Neural crest cell (in vitro differentiated cells): ENCODE data around the gene PSPC1. TPM values are rescaled to one million over a fixed set of nuclear protein-coding genes. Genes with fewer than 3 reads are reported as not detected.

Experiments used
- DNase-seq: peaks from one replicate; pipeline ENCODE4 v3.0.0; 2021; ENCODE audit warnings: low read depth, mixed read lengths, low spot score
- H3K27ac Mint-ChIP-seq: one replicate; pipeline ENCODE4 v1.8.0; 2021; ENCODE audit warnings: mild to moderate bottlenecking, mixed read lengths; ENCODE audit not compliant: unreplicated experiment
- H3K27me3 Mint-ChIP-seq: 2 replicates; pipeline ENCODE4 v1.8.0; 2021; ENCODE audit warnings: low read depth, mild to moderate bottlenecking, mixed read lengths
- H3K36me3 Mint-ChIP-seq: 2 replicates; pipeline ENCODE4 v1.8.0; 2021; ENCODE audit warnings: low read depth, mild to moderate bottlenecking, mixed read lengths
- H3K4me1 Mint-ChIP-seq: 2 replicates; pipeline ENCODE4 v1.8.0; 2021; ENCODE audit warnings: mixed read lengths
- H3K4me3 Mint-ChIP-seq: one replicate; pipeline ENCODE4 v1.8.0; 2021; ENCODE audit warnings: mild to moderate bottlenecking, mixed read lengths
- H3K9me3 Mint-ChIP-seq: 2 replicates; pipeline ENCODE4 v1.8.0; 2021; ENCODE audit warnings: mixed read lengths
- CTCF ChIP-seq: fragments of 200-600 bp; sonication (generic); conservative IDR thresholded peaks from 2 replicates; pipeline ENCODE4 v1.5.0; 2021; ENCODE audit warnings: antibody characterized with exemption, mild to moderate bottlenecking
- total RNA-seq: library from RNA; stranded (reverse); gene quantifications from 2 replicates; pipeline ENCODE4 v1.2.1, GENCODE V29; 2021

Gene PSPC1
- total RNA-seq, 1 donor from 2014 or later = 85.3 TPM

GRCh38 chr13:19661561-19661960 lies 121.2 kb downstream of the PSPC1 start:
- H3K4me1 Mint-ChIP-seq = peaks cover 12% of the 10 kb centered on the region
- H3K36me3 Mint-ChIP-seq = peaks cover 22% of the 10 kb centered on the region
- no peaks in the 10 kb centered on the region for H3K9me3 Mint-ChIP-seq
- no peaks in the 10 kb centered on the region for H3K27me3 Mint-ChIP-seq
- DNase-seq = no peak
- no peak overlapping the region for H3K4me3 Mint-ChIP-seq
- H3K27ac Mint-ChIP-seq = no peak overlapping the region
- TF ChIP-seq CTCF = no peak

- TF ChIP-seq CTCF = no peak
- no peak overlapping the region for H3K27ac Mint-ChIP-seq
Observed at GRCh38 chr13:19661126-19661525, 121.6 kb downstream of the PSPC1 start.

GRCh38 chr13:19658831-19659230 lies 123.9 kb downstream of the PSPC1 start:
- no peak overlapping the region for H3K4me3 Mint-ChIP-seq
- H3K27ac Mint-ChIP-seq = no peak overlapping the region
- no peak for DNase-seq
- H3K36me3 Mint-ChIP-seq = peaks cover 13% of the 10 kb centered on the region
- no peaks in the 10 kb centered on the region for H3K27me3 Mint-ChIP-seq
- H3K4me1 Mint-ChIP-seq = peaks cover 5% of the 10 kb centered on the region
- no peaks in the 10 kb centered on the region for H3K9me3 Mint-ChIP-seq
- TF ChIP-seq CTCF = no peak

More at GRCh38 chr13:19661126-19661525, 121.6 kb downstream of the PSPC1 start:
- peaks cover 22% of the 10 kb centered on the region for H3K36me3 Mint-ChIP-seq
- H3K9me3 Mint-ChIP-seq = no peaks in the 10 kb centered on the region
- no peak overlapping the region for H3K4me3 Mint-ChIP-seq
- no peak for DNase-seq
- H3K27me3 Mint-ChIP-seq = no peaks in the 10 kb centered on the region
- peaks cover 12% of the 10 kb centered on the region for H3K4me1 Mint-ChIP-seq

- H3K4me3 Mint-ChIP-seq = no peak overlapping the region
- H3K27me3 Mint-ChIP-seq = no peaks in the 10 kb centered on the region
- no peak overlapping the region for H3K27ac Mint-ChIP-seq
- no peaks in the 10 kb centered on the region for H3K9me3 Mint-ChIP-seq
- DNase-seq = no peak
- peaks cover 13% of the 10 kb centered on the region for H3K36me3 Mint-ChIP-seq
- no peak for TF ChIP-seq CTCF
- H3K4me1 Mint-ChIP-seq = peaks cover 5% of the 10 kb centered on the region
Observed at GRCh38 chr13:19657872-19658591, 124.7 kb downstream of the PSPC1 start.

Other genes with a start within 250 kb of the PSPC1 start
- 0.14 and 0.18 TPM in 2 replicates for gene TPTE2, start 221.4 kb downstream of the PSPC1 start, total RNA-seq
- 22.7 and 26.5 TPM in 2 replicates for gene MPHOSPH8, start 149.3 kb downstream of the PSPC1 start, total RNA-seq
- 13.8 and 15.3 TPM in 2 replicates for gene ZMYM5, start 80.7 kb upstream of the PSPC1 start, total RNA-seq
- gene ZMYM2, start 175.8 kb upstream of the PSPC1 start, total RNA-seq = 134 TPM in 2 replicates